ENCODE measurements around the gene PBX2. TPM values are rescaled to one million over a fixed set of nuclear protein-coding genes. Genes with fewer than 3 reads are reported as not detected.

Gene PBX2
- total and polyA plus RNA-seq, 2 donors (not counting 1 experiment from before 2014, with no cell fraction given): 35.0 to 39.4 TPM

- Histone ChIP-seq H3K4me2 (ENCODE audit: extremely low read depth, insufficient read depth, low read length) (no peak overlapping the region), H3K79me2 (ENCODE audit: control insufficient read depth, insufficient read depth, low read length) (peaks cover 31% of the 10 kb centered on the region), H3K4me3 (replicated peaks in 1 of 4; ENCODE audit: control extremely low read depth in 1 of 4, insufficient read depth in 1 of 4, low read depth in 3 of 4, low read length in 4 of 4) (no peak overlapping the region), H4K20me1 (ENCODE audit: control insufficient read depth, extremely low read depth, insufficient read depth, low read length) (no peaks in the 10 kb centered on the region), H2AFZ (ENCODE audit: low read length) (no peak overlapping the region), H3K27ac (ENCODE audit: insufficient read depth, low read length) (no peak overlapping the region), H3K9me3 (ENCODE audit: control insufficient read depth, insufficient read depth, low read depth, low read length) (no peaks in the 10 kb centered on the region), H3K27me3 (ENCODE audit: control insufficient read depth, insufficient read depth, low read length) (no peaks in the 10 kb centered on the region), H3K36me3 (ENCODE audit: control insufficient read depth, insufficient read depth, low read length) (peaks cover 20% of the 10 kb centered on the region), H3K9ac (ENCODE audit: insufficient read depth, low read length) (no peak overlapping the region), H3K4me1 (ENCODE audit: control insufficient read depth, extremely low read depth, insufficient read depth, low read length) (peaks cover 16% of the 10 kb centered on the region)
- DNase-seq (ENCODE audit: low read depth in 2 of 2): no peak
- no peak for TF ChIP-seq EZH2 (IDR thresholded peaks at IDR 0.05; ENCODE audit: low read length, missing control alignments)
- TF ChIP-seq, protein P1, sequence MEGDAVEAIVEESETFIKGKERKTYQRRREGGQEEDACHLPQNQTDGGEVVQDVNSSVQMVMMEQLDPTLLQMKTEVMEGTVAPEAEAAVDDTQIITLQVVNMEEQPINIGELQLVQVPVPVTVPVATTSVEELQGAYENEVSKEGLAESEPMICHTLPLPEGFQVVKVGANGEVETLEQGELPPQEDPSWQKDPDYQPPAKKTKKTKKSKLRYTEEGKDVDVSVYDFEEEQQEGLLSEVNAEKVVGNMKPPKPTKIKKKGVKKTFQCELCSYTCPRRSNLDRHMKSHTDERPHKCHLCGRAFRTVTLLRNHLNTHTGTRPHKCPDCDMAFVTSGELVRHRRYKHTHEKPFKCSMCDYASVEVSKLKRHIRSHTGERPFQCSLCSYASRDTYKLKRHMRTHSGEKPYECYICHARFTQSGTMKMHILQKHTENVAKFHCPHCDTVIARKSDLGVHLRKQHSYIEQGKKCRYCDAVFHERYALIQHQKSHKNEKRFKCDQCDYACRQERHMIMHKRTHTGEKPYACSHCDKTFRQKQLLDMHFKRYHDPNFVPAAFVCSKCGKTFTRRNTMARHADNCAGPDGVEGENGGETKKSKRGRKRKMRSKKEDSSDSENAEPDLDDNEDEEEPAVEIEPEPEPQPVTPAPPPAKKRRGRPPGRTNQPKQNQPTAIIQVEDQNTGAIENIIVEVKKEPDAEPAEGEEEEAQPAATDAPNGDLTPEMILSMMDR (conservative IDR thresholded peaks at IDR 0.05 in 1 of 2, IDR thresholded peaks at IDR 0.05 in 1 of 2; ENCODE audit: low read depth in 1 of 2, low read length in 2 of 2): no peak
Measured at GRCh38 chr6:32173051-32173727, 16.8 kb downstream of the PBX2 start.

- Histone ChIP-seq H3K27ac (ENCODE audit: insufficient read depth, low read length) (no peak overlapping the region), H2AFZ (ENCODE audit: low read length) (no peak overlapping the region), H3K9me3 (ENCODE audit: control insufficient read depth, insufficient read depth, low read depth, low read length) (no peaks in the 10 kb centered on the region), H3K9ac (ENCODE audit: insufficient read depth, low read length) (no peak overlapping the region), H3K27me3 (ENCODE audit: control insufficient read depth, insufficient read depth, low read length) (no peaks in the 10 kb centered on the region), H3K36me3 (ENCODE audit: control insufficient read depth, insufficient read depth, low read length) (peaks cover 31% of the 10 kb centered on the region), H3K79me2 (ENCODE audit: control insufficient read depth, insufficient read depth, low read length) (peaks cover 31% of the 10 kb centered on the region), H3K4me2 (ENCODE audit: extremely low read depth, insufficient read depth, low read length) (no peak overlapping the region), H3K4me3 (replicated peaks in 1 of 4; ENCODE audit: control extremely low read depth in 1 of 4, insufficient read depth in 1 of 4, low read depth in 3 of 4, low read length in 4 of 4) (no peak overlapping the region), H4K20me1 (ENCODE audit: control insufficient read depth, extremely low read depth, insufficient read depth, low read length) (no peaks in the 10 kb centered on the region), H3K4me1 (ENCODE audit: control insufficient read depth, extremely low read depth, insufficient read depth, low read length) (peaks cover 8% of the 10 kb centered on the region)
- DNase-seq (ENCODE audit: low read depth in 2 of 2): no peak
- TF ChIP-seq EZH2 (IDR thresholded peaks at IDR 0.05; ENCODE audit: low read length, missing control alignments): no peak
- TF ChIP-seq, protein P1 (conservative IDR thresholded peaks at IDR 0.05 in 1 of 2, IDR thresholded peaks at IDR 0.05 in 1 of 2; ENCODE audit: low read depth in 1 of 2, low read length in 2 of 2): no peak
Measured at GRCh38 chr6:32171234-32171633, 18.8 kb downstream of the PBX2 start.

- TF ChIP-seq, protein P1 (conservative IDR thresholded peaks at IDR 0.05 in 1 of 2, IDR thresholded peaks at IDR 0.05 in 1 of 2; ENCODE audit: low read depth in 1 of 2, low read length in 2 of 2): no peak
- no peak for TF ChIP-seq EZH2 (IDR thresholded peaks at IDR 0.05; ENCODE audit: low read length, missing control alignments)
- H3K4me3 ChIP-seq (replicated peaks in 1 of 4; ENCODE audit: control extremely low read depth in 1 of 4, insufficient read depth in 1 of 4, low read depth in 3 of 4, low read length in 4 of 4): no peak overlapping the region
Measured at GRCh38 chr6:32170294-32170693, 19.7 kb downstream of the PBX2 start.

More at GRCh38 chr6:32170294-32170693, 19.7 kb downstream of the PBX2 start:
- Histone ChIP-seq H3K27me3 (ENCODE audit: control insufficient read depth, insufficient read depth, low read length) (no peaks in the 10 kb centered on the region), H2AFZ (ENCODE audit: low read length) (no peak overlapping the region), H3K9me3 (ENCODE audit: control insufficient read depth, insufficient read depth, low read depth, low read length) (no peaks in the 10 kb centered on the region), H3K4me2 (ENCODE audit: extremely low read depth, insufficient read depth, low read length) (no peak overlapping the region), H4K20me1 (ENCODE audit: control insufficient read depth, extremely low read depth, insufficient read depth, low read length) (no peaks in the 10 kb centered on the region), H3K9ac (ENCODE audit: insufficient read depth, low read length) (no peak overlapping the region), H3K4me1 (ENCODE audit: control insufficient read depth, extremely low read depth, insufficient read depth, low read length) (peaks cover 7% of the 10 kb centered on the region), H3K36me3 (ENCODE audit: control insufficient read depth, insufficient read depth, low read length) (peaks cover 33% of the 10 kb centered on the region), H3K79me2 (ENCODE audit: control insufficient read depth, insufficient read depth, low read length) (peaks cover 25% of the 10 kb centered on the region), H3K27ac (ENCODE audit: insufficient read depth, low read length) (no peak overlapping the region)
- DNase-seq (ENCODE audit: low read depth in 2 of 2): no peak

All from fibroblast of lung (primary cell).